Ovary (tissue), 9 donors: Measurements from ENCODE around the gene KRTAP10-2. TPM values are rescaled to one million over a fixed set of nuclear protein-coding genes. Genes with fewer than 3 reads are reported as not detected.

Experiments used
- DNase-seq, 5 donors: peaks; one replicate each; pipeline ENCODE4 v3.0.0-alpha.2; 2019 to 2020
- H3K27ac ChIP-seq, 2 donors: fragments of 200-600 bp; one replicate each; pipeline versions ENCODE4 v1.5.1 to v1.8.0; 2019 to 2022
- H3K27me3 ChIP-seq: fragments of 200-600 bp; one replicate; pipeline ENCODE4 v1.8.0; 2022
- H3K36me3 ChIP-seq: fragments of 200-600 bp; sonication (generic); one replicate; pipeline ENCODE4 v1.5.1; 2019
- H3K4me1 ChIP-seq: one replicate; pipeline ENCODE4 v1.8.1; 2013; ENCODE audit warnings: mild to moderate bottlenecking, moderate library complexity; ENCODE audit not compliant: insufficient read depth
- H3K4me3 ChIP-seq: fragments of 200-600 bp; sonication (generic); one replicate; pipeline ENCODE4 v1.5.1; 2017
- H3K9me3 ChIP-seq, 2 donors: fragments of 200-600 bp in 1 of 2; sonication (generic) in 1 of 2; one replicate each; pipeline versions ENCODE4 v1.5.1 to v1.8.1; 2013 to 2019; ENCODE audit warnings: mild to moderate bottlenecking in 1 of 2, moderate library complexity in 1 of 2
- EP300 ChIP-seq: sonication (generic); formaldehyde crosslinking; IDR thresholded peaks from one replicate; pipeline ENCODE4 v1.6.1; 2017; ENCODE audit warnings: antibody characterized with exemption
- POLR2A ChIP-seq: fragments of 450-650 bp; IDR thresholded peaks from one replicate; pipeline ENCODE4 v1.6.1; 2017; ENCODE audit warnings: antibody characterized with exemption, mild to moderate bottlenecking, moderate library complexity
- WGBS, 3 donors: extraction: QIAGEN DNeasy Blood & Tissue Kit in 1 of 3; methylation state at CpG; one replicate each; pipeline versions ENCODE4 v1.1.5 to v1.1.7; 2013 to 2017; 5-methylcytosine and 5-hydroxymethylcytosine counted together
- intact Hi-C, 4 donors: fragments of 100-400 bp; cut with DNase I; formaldehyde crosslinking; loops; one replicate each; pipeline versions ENCODE4 v1.11.0 to v1.15.1; 2022 to 2023
- polyA plus RNA-seq, 2 donors: library from polyadenylated mRNA; stranded (reverse); fragments of 200-250 nt in 1 of 2; fragments of 350-450 nt in 1 of 2; fragmentation: Illumina TruSeq in 1 of 2; extraction: RNeasy Lipid Tissue Mini Kit (QIAGEN cat#74804) in 1 of 2; gene quantifications; one replicate each; pipeline ENCODE4 v1.2.3, GENCODE V29; 2013 to 2014
- total RNA-seq, 7 donors: library from RNA; depleted of rRNA in 2 of 7; stranded (reverse); fragments of >200 nt in 2 of 7; fragmentation: NEBNext Ultra II Directional in 3 of 7; extraction: Animal tissue kit (Norgen Biotek cat#: 25700) in 3 of 7; gene quantifications; one replicate each; pipeline versions ENCODE4 v1.1.0 to v1.2.4, GENCODE V29; 2016 to 2023
- TF ChIP-seq, protein P1 (sequence below), 3 donors: fragments of 450-650 bp in 2 of 3; fragments of 200-600 bp in 1 of 3; IDR thresholded peaks; one replicate each; pipeline versions ENCODE4 v1.5.1 to v1.8.0; 2016 to 2022; ENCODE audit warnings: antibody characterized with exemption in 3 of 3, mild to moderate bottlenecking in 1 of 3
- donor health status: DM: no; HTN: no; CAD: no; lungs with moderate emphysema.
- donor health status: DM: no; HTN: no; CAD: no.
- donor health status: Bipolar disorder and iron deficiency.
- donor health status: DM: yes; HTN: yes; CAD: no.
- donor health status: DM: no; HTN: no; CAD: no.
- donor health status: DM: yes; HTN: yes; CAD: no.

The KRTAP10-2 gene
- total and polyA plus RNA-seq, 9 donors, result not detected

DNA sequence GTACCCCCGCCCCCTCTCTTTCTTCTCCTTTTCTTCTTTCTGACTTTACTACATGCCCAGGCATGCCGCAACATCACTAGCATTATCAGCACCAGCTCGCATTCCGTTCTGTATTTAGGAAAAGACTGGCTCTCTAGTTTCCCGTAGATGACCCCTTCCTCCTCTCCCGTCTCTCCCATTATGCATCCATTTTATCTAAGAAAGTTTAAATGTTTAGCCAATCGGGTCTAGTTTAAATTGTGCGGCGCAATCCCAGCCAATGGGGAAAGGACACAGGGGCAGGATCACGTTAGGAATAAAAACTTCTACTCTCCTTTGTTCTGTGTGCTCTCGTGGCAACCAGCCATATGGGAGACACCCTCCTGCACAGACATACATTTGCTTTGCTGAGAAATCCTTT is 46.8 kb upstream of the KRTAP10-2 start:
- TF ChIP-seq POLR2A (no peak), EP300 (no peak)
- TF ChIP-seq, protein P1, sequence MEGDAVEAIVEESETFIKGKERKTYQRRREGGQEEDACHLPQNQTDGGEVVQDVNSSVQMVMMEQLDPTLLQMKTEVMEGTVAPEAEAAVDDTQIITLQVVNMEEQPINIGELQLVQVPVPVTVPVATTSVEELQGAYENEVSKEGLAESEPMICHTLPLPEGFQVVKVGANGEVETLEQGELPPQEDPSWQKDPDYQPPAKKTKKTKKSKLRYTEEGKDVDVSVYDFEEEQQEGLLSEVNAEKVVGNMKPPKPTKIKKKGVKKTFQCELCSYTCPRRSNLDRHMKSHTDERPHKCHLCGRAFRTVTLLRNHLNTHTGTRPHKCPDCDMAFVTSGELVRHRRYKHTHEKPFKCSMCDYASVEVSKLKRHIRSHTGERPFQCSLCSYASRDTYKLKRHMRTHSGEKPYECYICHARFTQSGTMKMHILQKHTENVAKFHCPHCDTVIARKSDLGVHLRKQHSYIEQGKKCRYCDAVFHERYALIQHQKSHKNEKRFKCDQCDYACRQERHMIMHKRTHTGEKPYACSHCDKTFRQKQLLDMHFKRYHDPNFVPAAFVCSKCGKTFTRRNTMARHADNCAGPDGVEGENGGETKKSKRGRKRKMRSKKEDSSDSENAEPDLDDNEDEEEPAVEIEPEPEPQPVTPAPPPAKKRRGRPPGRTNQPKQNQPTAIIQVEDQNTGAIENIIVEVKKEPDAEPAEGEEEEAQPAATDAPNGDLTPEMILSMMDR (IDR thresholded peaks at IDR 0.05), result no peak
- 74 to 78% (median 76%) methylated on average over 11 of the region's 11 CpGs for WGBS, 3 donors

DNA sequence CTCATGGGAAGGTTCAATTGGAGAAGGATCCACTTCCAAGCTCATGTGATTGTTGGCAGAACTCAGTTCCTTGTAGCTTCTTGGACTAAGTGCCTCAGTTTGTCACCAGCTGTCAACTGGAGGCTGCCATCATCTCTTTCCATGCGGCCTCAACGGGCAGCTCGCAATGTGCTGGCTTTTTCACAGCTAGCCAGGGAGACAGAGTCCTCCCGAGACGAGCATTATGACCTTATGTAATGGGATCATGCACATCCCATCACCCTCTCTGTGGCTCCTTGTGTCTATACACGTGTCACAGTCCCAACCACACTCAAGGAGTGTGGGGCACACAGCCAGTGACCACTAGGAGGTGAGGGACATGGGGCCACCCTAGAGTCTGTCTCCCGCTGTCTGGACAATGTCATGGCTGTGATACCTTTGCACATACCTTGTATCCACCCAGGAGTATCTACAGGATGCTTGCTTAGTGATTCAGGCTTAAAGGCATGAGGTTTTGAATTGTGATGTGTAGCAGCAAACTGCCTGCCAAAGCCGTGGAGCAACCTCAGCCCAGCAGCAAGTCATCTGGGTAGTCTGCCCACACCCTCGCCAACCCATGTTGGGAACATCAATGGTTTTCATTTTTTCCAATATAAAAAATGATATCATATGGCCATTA is 44.9 kb upstream of the KRTAP10-2 start:
- Histone ChIP-seq H3K27me3 (no peaks in the 10 kb centered on the region), H3K27ac (no peak overlapping the region), H3K4me1 (no peaks in the 10 kb centered on the region), H3K4me3 (no peak overlapping the region), H3K9me3 (no peaks in the 10 kb centered on the region), H3K36me3 (no peaks in the 10 kb centered on the region)
- 75 to 79% (median 78%) methylated on average over 9 of the region's 9 CpGs for WGBS, 3 donors
- intact Hi-C loops, result no loop called here
- DNase-seq, result no peak
- TF ChIP-seq POLR2A, result no peak
- TF ChIP-seq, protein P1 (IDR thresholded peaks at IDR 0.05), result no peak
- no peak for TF ChIP-seq EP300

More for the DNA sequence above, 46.8 kb upstream of the KRTAP10-2 start:
- no peak overlapping the region for H3K4me3 ChIP-seq
- no peak for DNase-seq
- no peaks in the 10 kb centered on the region for H3K4me1 ChIP-seq
- H3K9me3 ChIP-seq, result no peaks in the 10 kb centered on the region
- H3K27ac ChIP-seq, result no peak overlapping the region
- intact Hi-C loops, result no loop called here
- no peaks in the 10 kb centered on the region for H3K27me3 ChIP-seq
- H3K36me3 ChIP-seq, result no peaks in the 10 kb centered on the region

DNA sequence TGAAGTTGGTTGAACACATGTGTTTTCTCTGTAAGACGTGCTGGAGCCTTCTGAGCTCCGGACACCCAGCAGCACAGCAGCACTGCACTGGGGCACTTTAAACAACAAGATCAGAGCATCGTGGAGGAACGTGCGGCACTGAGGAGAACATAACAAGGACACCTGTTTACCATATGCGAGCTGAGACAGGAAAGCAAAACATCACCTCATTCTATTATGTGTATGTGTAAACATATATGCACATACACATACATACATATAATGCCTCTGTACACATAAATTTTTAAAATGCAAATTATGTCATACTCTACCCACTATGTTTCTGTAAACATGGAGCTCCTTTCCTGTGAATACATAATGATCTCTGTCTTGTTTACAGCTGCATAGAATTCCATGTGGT is 44.2 kb upstream of the KRTAP10-2 start:
- H3K27me3 ChIP-seq, result no peaks in the 10 kb centered on the region
- WGBS, 3 donors, result 58 to 75% (median 64%) methylated on average over 6 of the region's 6 CpGs
- intact Hi-C loops, result no loop called here

DNA sequence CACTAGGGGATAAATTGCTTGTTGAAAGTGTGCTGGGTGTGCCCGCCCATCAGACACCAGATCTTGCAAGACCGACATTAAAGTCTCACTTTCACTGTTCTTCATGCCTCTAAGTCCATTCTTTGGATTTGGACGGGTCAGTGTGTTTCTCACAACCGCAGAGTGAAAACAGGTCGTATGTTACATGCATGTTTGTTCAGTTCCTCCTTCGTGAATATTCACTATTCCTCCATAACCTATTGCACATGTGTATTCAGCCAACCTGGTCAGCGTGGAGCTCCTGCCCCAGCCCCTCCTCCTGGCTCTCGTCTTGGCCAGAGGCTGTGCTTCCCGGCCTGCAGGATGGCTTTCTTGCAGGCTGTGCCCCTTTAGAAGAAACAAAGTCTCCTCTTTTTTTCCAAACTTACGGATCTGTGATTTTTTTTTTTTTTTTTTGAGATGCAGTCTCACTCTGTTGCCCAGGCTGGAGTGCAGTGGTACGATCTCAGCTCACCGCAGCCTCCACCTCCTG is 43.2 kb upstream of the KRTAP10-2 start:
- H3K27ac ChIP-seq, result no peak overlapping the region
- DNase-seq, result no peak
- H3K4me1 ChIP-seq, result no peaks in the 10 kb centered on the region
- 68 to 75% (median 71%) methylated on average over 12 of the region's 12 CpGs for WGBS, 3 donors
- intact Hi-C loops, result no loop called here
- H3K4me3 ChIP-seq, result no peak overlapping the region
- H3K36me3 ChIP-seq, result no peaks in the 10 kb centered on the region
- H3K9me3 ChIP-seq, result no peaks in the 10 kb centered on the region
- no peaks in the 10 kb centered on the region for H3K27me3 ChIP-seq
- TF ChIP-seq, protein P1 (IDR thresholded peaks at IDR 0.05), result no peak
- no peak for TF ChIP-seq EP300
- no peak for TF ChIP-seq POLR2A

More for the DNA sequence above, 44.2 kb upstream of the KRTAP10-2 start:
- no peak for DNase-seq
- no peaks in the 10 kb centered on the region for H3K36me3 ChIP-seq
- H3K27ac ChIP-seq, result no peak overlapping the region
- no peak for TF ChIP-seq EP300
- TF ChIP-seq, protein P1 (IDR thresholded peaks at IDR 0.05), result no peak
- no peak for TF ChIP-seq POLR2A
- H3K4me3 ChIP-seq, result no peak overlapping the region
- H3K9me3 ChIP-seq, result no peaks in the 10 kb centered on the region
- no peaks in the 10 kb centered on the region for H3K4me1 ChIP-seq
